OCI-LY7 (cell line): ENCODE results near the gene SYNGR2.

Experiments
- EZH2phosphoT487 ChIP-seq: fragments of 200-600 bp; sonication (generic); IDR thresholded peaks from 2 replicates; pipeline ENCODE4 v1.6.1; 2018; ENCODE audit warnings: low read depth, borderline replicate concordance, mild to moderate bottlenecking, mixed run types, antibody characterized with exemption, low read length, moderate library complexity, mixed read lengths
- TF ChIP-seq, protein P1 (sequence below): fragments of 200-600 bp; sonication (generic); conservative IDR thresholded peaks from 2 replicates; pipeline ENCODE4 v1.5.1; 2014; ENCODE audit warnings: mild to moderate bottlenecking, antibody characterized with exemption, low read length, moderate library complexity, mixed read lengths

DNA sequence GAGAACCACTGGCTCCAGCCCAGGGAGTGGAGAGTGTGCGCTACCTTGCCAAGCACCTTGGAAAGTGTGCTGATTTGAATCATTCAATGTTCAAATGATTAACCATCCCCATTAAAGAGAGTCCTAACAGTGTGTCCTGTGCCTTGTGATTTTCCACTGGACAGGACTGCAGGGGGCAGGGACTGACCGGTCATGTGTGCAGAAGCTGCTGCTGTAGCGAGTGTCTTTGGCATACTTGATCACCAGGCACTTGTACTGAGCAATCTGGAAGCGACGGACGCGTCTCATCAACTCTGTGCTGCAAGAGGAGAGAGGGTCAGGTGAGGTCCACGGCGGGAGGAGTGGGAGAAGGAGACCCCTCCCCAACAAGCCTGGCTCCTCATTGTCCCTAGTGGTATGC, 16.5 kb downstream of the SYNGR2 start:
- TF ChIP-seq, protein P1, sequence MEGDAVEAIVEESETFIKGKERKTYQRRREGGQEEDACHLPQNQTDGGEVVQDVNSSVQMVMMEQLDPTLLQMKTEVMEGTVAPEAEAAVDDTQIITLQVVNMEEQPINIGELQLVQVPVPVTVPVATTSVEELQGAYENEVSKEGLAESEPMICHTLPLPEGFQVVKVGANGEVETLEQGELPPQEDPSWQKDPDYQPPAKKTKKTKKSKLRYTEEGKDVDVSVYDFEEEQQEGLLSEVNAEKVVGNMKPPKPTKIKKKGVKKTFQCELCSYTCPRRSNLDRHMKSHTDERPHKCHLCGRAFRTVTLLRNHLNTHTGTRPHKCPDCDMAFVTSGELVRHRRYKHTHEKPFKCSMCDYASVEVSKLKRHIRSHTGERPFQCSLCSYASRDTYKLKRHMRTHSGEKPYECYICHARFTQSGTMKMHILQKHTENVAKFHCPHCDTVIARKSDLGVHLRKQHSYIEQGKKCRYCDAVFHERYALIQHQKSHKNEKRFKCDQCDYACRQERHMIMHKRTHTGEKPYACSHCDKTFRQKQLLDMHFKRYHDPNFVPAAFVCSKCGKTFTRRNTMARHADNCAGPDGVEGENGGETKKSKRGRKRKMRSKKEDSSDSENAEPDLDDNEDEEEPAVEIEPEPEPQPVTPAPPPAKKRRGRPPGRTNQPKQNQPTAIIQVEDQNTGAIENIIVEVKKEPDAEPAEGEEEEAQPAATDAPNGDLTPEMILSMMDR = no peak
- TF ChIP-seq EZH2phosphoT487 = no peak
